Measurements from ENCODE around the gene ADORA2A.

ADORA2A gene

GRCh38 chr22:24427500-24428164 is at the start of gene ADORA2A:
Gene ADORA2A (plus strand): TSS chr22:24427599. CDS start chr22:24433405, 5,806 bp downstream.
- DNase-seq (ENCODE audit: low read depth in 2 of 2): no peak
- H3K4me3 ChIP-seq (replicated peaks in 1 of 2; ENCODE audit: low read depth in 2 of 2, low read length in 2 of 2): no peak within 1 kb of the TSS
- TF ChIP-seq CTCF (IDR thresholded peaks at IDR 0.05; ENCODE audit: low read depth, low read length): no peak

- H3K4me3 ChIP-seq (replicated peaks in 1 of 2; ENCODE audit: low read depth in 2 of 2, low read length in 2 of 2): no peak overlapping the region
- no peak for TF ChIP-seq CTCF (IDR thresholded peaks at IDR 0.05; ENCODE audit: low read depth, low read length)
- peak in 1 of 2 donors; percentile 61 for DNase-seq (ENCODE audit: low read depth in 2 of 2)
These were observed 47.9 kb upstream of the ADORA2A start for GRCh38 chr22:24379536-24379935.

GRCh38 chr22:24380220-24380904 is 47.0 kb upstream of the ADORA2A start:
- no peak for TF ChIP-seq CTCF (IDR thresholded peaks at IDR 0.05; ENCODE audit: low read depth, low read length)
- H3K4me3 ChIP-seq (replicated peaks in 1 of 2; ENCODE audit: low read depth in 2 of 2, low read length in 2 of 2): no peak overlapping the region
- no peak for DNase-seq (ENCODE audit: low read depth in 2 of 2)

- H3K4me3 ChIP-seq (replicated peaks in 1 of 2; ENCODE audit: low read depth in 2 of 2, low read length in 2 of 2): no peak overlapping the region
- DNase-seq (ENCODE audit: low read depth in 2 of 2): no peak
- TF ChIP-seq CTCF (IDR thresholded peaks at IDR 0.05; ENCODE audit: low read depth, low read length): no peak
These were observed 46.5 kb upstream of the ADORA2A start for GRCh38 chr22:24380905-24381230.

GRCh38 chr22:24383061-24383460 is 44.3 kb upstream of the ADORA2A start:
- H3K4me3 ChIP-seq (replicated peaks in 1 of 2; ENCODE audit: low read depth in 2 of 2, low read length in 2 of 2): no peak overlapping the region
- no peak for DNase-seq (ENCODE audit: low read depth in 2 of 2)
- no peak for TF ChIP-seq CTCF (IDR thresholded peaks at IDR 0.05; ENCODE audit: low read depth, low read length)

GRCh38 chr22:24384131-24384530 is 43.3 kb upstream of the ADORA2A start:
- TF ChIP-seq CTCF (IDR thresholded peaks at IDR 0.05; ENCODE audit: low read depth, low read length): no peak
- DNase-seq (ENCODE audit: low read depth in 2 of 2): no peak
- no peak overlapping the region for H3K4me3 ChIP-seq (replicated peaks in 1 of 2; ENCODE audit: low read depth in 2 of 2, low read length in 2 of 2)
